Endothelial cell of hepatic sinusoid (primary cell): ENCODE measurements around the gene MT1B.

Source experiments
- in situ Hi-C: cut with HindIII; loops from 2 replicates; pipeline ENCODE4 v1.10.0; 2017; ENCODE audit warnings: low sequenced_read_pairs

MT1B gene

GRCh38 chr16:56636616-56637413 lies 14.9 kb upstream of the MT1B start:
- in situ Hi-C loops: no loop called here

- in situ Hi-C loops: no loop called here
Measured at GRCh38 chr16:56637814-56638750, 13.6 kb upstream of the MT1B start, which contains the start of gene MT1A. Gene MT1A, plus strand, starts transcription at chr16:56638666. Its CDS starts 73 bp downstream, at chr16:56638739.

- in situ Hi-C loops: no loop called here
Measured at GRCh38 chr16:56639045-56639444, 12.6 kb upstream of the MT1B start.

GRCh38 chr16:56640076-56640475 lies 11.6 kb upstream of the MT1B start:
- in situ Hi-C loops: no loop called here

- in situ Hi-C loops: no loop called here
Measured at GRCh38 chr16:56641166-56641565, 10.5 kb upstream of the MT1B start.

- in situ Hi-C loops: no loop called here
Measured at GRCh38 chr16:56643080-56643778, 8.5 kb upstream of the MT1B start.

- in situ Hi-C loops: no loop called here
Measured at GRCh38 chr16:56643833-56644232, 7.9 kb upstream of the MT1B start.

- in situ Hi-C loops: no loop called here
Measured at GRCh38 chr16:56645311-56645710, 6.4 kb upstream of the MT1B start.

- in situ Hi-C loops: no loop called here
Measured at GRCh38 chr16:56645838-56646237, 5.8 kb upstream of the MT1B start.

GRCh38 chr16:56647641-56648431 lies 3.9 kb upstream of the MT1B start:
- in situ Hi-C loops: no loop called here

GRCh38 chr16:56649271-56649670 lies 2.4 kb upstream of the MT1B start:
- in situ Hi-C loops: no loop called here

GRCh38 chr16:56649820-56650219 lies 1.9 kb upstream of the MT1B start:
- in situ Hi-C loops: loop anchor here (5.0 kb wide), 1 partner anchor 83 kb away; the partner anchor contains the start of gene MT4

GRCh38 chr16:56652600-56652999 lies 914 bp downstream of the MT1B start:
- in situ Hi-C loops: loop anchor here (5.0 kb wide), 1 partner anchor 85 kb away; the partner anchor contains the start of gene MT4

GRCh38 chr16:56653218-56653617 lies 1.5 kb downstream of the MT1B start:
- in situ Hi-C loops: loop anchor here (5.0 kb wide), 1 partner anchor 86 kb away; the partner anchor contains the start of gene MT4

GRCh38 chr16:56657555-56658326 lies 6.1 kb downstream of the MT1B start, which contains the start of gene MT1F:
Gene MT1F, plus strand, starts transcription at chr16:56657959. Its CDS starts 100 bp downstream, at chr16:56658059.
- in situ Hi-C loops: no loop called here

GRCh38 chr16:56658327-56658875 lies 6.7 kb downstream of the MT1B start:
- in situ Hi-C loops: no loop called here

GRCh38 chr16:56662357-56663354 lies 11.0 kb downstream of the MT1B start:
- in situ Hi-C loops: no loop called here

- in situ Hi-C loops: no loop called here
Measured at GRCh38 chr16:56664506-56664905, 12.8 kb downstream of the MT1B start.
